Upper lobe of right lung (tissue), 1 donor: Measurements from ENCODE around the gene CXCR6. TPM values are rescaled to one million over a fixed set of nuclear protein-coding genes. Genes with fewer than 3 reads are reported as not detected.

ENCODE experiments used
- ATAC-seq: fragments of 200-7000 bp; cut with Tn5 transposase; one replicate; pipeline ENCODE4 v1.9.1; 2020; ENCODE audit warnings: mild to moderate bottlenecking, moderate library complexity
- DNase-seq: peaks from one replicate; pipeline ENCODE4 v3.0.0-alpha.2; 2020
- H3K27ac ChIP-seq: fragments of 200-600 bp; one replicate; pipeline ENCODE4 v1.8.0; 2022
- H3K27me3 ChIP-seq: fragments of 200-600 bp; one replicate; pipeline ENCODE4 v1.8.0; 2022; ENCODE audit warnings: mild to moderate bottlenecking
- H3K36me3 ChIP-seq: fragments of 200-600 bp; one replicate; pipeline ENCODE4 v1.8.0; 2022
- H3K4me1 ChIP-seq: fragments of 200-600 bp; one replicate; pipeline ENCODE4 v1.8.0; 2022
- H3K4me3 ChIP-seq: fragments of 200-600 bp; one replicate; pipeline ENCODE4 v1.8.0; 2022; ENCODE audit warnings: mild to moderate bottlenecking
- H3K9me3 ChIP-seq: fragments of 200-600 bp; one replicate; pipeline ENCODE4 v1.8.0; 2022
- CTCF ChIP-seq: fragments of 200-600 bp; IDR thresholded peaks from one replicate; pipeline ENCODE4 v1.8.0; 2022; ENCODE audit warnings: antibody characterized with exemption
- intact Hi-C: fragments of 100-400 bp; cut with DNase I; formaldehyde crosslinking; loops from one replicate; pipeline ENCODE4 v1.11.0; 2022
- total RNA-seq: library from RNA; stranded (reverse); fragmentation: NEBNext Ultra II Directional; extraction: Animal tissue kit (Norgen Biotek cat#: 25700); gene quantifications from one replicate; pipeline ENCODE4 v1.2.1, GENCODE V29; 2021
- donor health status: DM: no; HTN: yes; CAD: no; lungs with severe emphysema.

CXCR6 gene
- total RNA-seq, 1 donor from 2014 or later: 4.7 TPM

DNA sequence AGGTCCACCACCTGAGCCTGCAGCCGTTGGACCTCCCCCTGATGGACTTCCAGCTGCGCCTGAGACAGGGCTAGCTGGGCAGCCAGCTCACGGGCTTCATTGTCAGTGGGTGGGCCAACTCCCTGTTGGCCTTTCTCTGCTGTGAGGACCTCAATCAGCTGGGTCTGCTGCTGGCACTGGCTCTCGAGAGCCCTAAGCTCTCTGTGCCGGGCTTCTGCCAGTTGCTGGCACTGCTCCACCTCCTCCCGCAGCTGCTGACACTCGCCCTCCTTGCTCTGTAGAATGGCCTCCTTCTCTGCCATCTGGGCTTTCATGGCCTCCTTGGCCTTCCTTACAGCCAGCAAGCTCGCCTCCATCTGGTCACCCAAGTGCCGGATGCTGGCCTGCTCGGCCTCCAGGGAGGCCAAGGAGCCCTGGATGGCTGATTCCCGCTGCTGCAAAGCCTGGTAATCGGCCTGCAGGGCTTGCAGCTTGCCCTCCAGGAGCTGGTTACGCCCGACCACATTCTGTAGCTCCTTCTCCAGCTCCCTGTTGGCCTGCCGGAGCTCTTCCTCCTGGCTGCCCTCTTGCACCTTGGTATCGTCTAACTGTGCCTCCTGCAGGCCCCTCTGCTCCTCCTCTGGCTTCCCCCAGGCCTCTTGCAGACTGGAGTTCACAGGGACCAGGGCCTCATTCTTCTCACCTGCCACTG, 23.8 kb downstream of the CXCR6 start:
- Histone ChIP-seq H3K4me3 (no peak overlapping the region), H3K9me3 (no peaks in the 10 kb centered on the region), H3K27ac (no peak overlapping the region), H3K27me3 (no peaks in the 10 kb centered on the region), H3K4me1 (peaks cover 21% of the 10 kb centered on the region), H3K36me3 (peaks cover 92% of the 10 kb centered on the region)
- DNase-seq (no peak), ATAC-seq (no peak)
- intact Hi-C loops: no loop called here
- TF ChIP-seq CTCF: no peak

- H3K4me3 ChIP-seq: no peak overlapping the region
- no peak for ATAC-seq
- no peaks in the 10 kb centered on the region for H3K9me3 ChIP-seq
- no peak for DNase-seq
- peaks cover 91% of the 10 kb centered on the region for H3K36me3 ChIP-seq
- H3K4me1 ChIP-seq: peaks cover 25% of the 10 kb centered on the region
- H3K27me3 ChIP-seq: no peaks in the 10 kb centered on the region
- H3K27ac ChIP-seq: no peak overlapping the region
- no peak for TF ChIP-seq CTCF
- intact Hi-C loops: no loop called here
Measured at GRCh38 chr3:45967724-45968123, 24.5 kb downstream of the CXCR6 start.

DNA sequence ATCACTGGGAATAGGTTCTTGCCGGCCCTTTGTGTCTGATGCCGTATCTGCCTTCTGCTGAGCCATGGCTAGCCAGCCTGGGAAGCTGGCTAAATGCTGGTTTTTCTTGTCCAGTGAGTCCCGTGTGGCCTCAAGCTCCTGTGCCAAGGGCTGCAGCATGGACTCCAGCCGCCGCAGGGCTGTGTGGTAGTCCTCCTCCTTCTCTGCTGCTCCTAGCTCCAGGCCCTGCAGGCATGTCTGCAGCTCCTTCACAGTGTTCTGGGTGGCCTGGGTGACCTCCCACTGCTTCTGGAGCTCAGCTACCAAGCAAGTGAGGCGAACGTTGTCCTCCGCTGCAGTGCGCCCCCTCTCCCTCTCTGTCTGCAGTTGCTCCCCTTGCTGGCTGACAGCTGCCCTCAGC, 24.9 kb downstream of the CXCR6 start:
- Histone ChIP-seq H3K4me3 (no peak overlapping the region), H3K4me1 (peaks cover 25% of the 10 kb centered on the region), H3K9me3 (no peaks in the 10 kb centered on the region), H3K27ac (no peak overlapping the region), H3K36me3 (peaks cover 87% of the 10 kb centered on the region), H3K27me3 (no peaks in the 10 kb centered on the region)
- intact Hi-C loops: no loop called here
- DNase-seq (no peak), ATAC-seq (no peak)
- no peak for TF ChIP-seq CTCF

- H3K27me3 ChIP-seq: no peaks in the 10 kb centered on the region
- intact Hi-C loops: no loop called here
- H3K36me3 ChIP-seq: peaks cover 84% of the 10 kb centered on the region
- H3K4me1 ChIP-seq: peaks cover 25% of the 10 kb centered on the region
- H3K4me3 ChIP-seq: no peak overlapping the region
- no peak for TF ChIP-seq CTCF
- no peak for ATAC-seq
- DNase-seq: no peak
- no peaks in the 10 kb centered on the region for H3K9me3 ChIP-seq
- no peak overlapping the region for H3K27ac ChIP-seq
Measured at GRCh38 chr3:45968706-45969105, 25.4 kb downstream of the CXCR6 start.

- DNase-seq (no peak), ATAC-seq (no peak)
- Histone ChIP-seq H3K27me3 (no peaks in the 10 kb centered on the region), H3K4me1 (peaks cover 25% of the 10 kb centered on the region), H3K4me3 (no peak overlapping the region), H3K27ac (no peak overlapping the region), H3K9me3 (no peaks in the 10 kb centered on the region), H3K36me3 (peaks cover 84% of the 10 kb centered on the region)
- TF ChIP-seq CTCF: no peak
- intact Hi-C loops: no loop called here
Measured at GRCh38 chr3:45969116-45969515, 25.9 kb downstream of the CXCR6 start.

DNA sequence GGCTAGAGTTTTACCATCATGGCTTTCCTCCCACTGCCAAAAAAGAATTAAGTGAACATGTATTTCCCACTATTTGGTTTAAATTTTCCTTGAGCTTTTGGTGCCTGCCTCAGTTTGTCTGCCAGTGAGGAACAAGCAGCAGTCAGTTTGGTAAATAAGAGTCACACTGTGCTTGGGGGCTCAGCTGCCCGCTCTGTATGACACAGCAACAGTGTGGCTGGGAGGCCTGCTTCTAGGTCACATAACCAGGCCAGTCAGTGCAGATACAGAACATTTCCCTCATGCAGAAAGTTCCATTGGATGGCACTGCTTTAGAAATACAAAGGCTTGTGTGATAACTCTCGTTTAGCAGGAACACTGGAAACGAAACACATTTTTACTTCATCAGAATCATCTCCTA, 26.7 kb downstream of the CXCR6 start:
- H3K4me3 ChIP-seq: no peak overlapping the region
- peaks cover 25% of the 10 kb centered on the region for H3K4me1 ChIP-seq
- no peak overlapping the region for H3K27ac ChIP-seq
- H3K36me3 ChIP-seq: peaks cover 84% of the 10 kb centered on the region
- ATAC-seq (no peak), DNase-seq (no peak)
- no peaks in the 10 kb centered on the region for H3K9me3 ChIP-seq
- TF ChIP-seq CTCF: no peak
- intact Hi-C loops: no loop called here
- H3K27me3 ChIP-seq: no peaks in the 10 kb centered on the region
